ENCODE data around the gene GPR183.

DNA sequence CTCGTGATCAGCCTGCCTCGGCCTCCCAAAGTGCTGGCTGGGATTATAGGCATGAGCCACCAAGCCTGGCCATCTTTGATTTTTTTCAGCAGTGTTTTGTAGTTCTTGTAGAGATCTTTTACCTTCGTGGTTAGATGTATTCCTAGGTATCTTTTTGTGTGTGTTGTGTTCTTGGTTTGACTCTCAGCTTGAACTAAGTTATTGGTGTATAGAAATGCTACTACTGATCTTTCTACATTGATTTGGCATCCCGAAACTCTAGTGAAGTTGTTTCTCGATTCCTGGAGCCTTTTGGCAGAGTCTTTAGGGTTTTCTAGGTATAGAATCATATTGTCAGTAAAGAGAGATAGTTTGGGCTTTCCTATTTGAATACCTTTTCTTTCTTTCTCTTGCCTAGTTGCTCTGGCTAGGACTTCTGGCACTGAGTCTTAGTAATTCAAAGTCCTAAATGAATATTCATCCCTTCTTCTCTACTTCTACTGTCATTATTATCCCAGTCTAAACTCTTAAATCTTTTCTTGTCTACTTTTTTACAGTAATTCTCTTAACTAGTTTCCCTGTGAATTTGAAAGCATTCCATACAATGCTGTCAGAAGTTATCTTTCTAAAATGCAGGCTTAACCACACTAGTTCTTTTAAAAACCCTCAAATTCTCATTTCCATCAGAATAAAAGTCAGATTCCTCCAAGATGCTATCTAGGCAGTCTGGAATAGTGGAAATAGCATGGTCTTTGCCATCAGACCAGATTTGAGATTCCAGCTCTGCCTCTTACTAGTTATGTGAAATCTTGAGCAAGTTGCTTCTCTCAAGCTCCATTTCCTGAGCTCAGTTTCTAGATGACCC, 56.0 kb downstream of the GPR183 start:
- TF ChIP-seq GATA2 (IDR thresholded peaks at IDR 0.05; ENCODE audit: low read depth, low read length), result no peak
- TF ChIP-seq GATA3 (IDR thresholded peaks at IDR 0.05; ENCODE audit: low read depth, low read length), result no peak
